ENCODE data around the gene UGGT1.

The UGGT1 gene, protein sequence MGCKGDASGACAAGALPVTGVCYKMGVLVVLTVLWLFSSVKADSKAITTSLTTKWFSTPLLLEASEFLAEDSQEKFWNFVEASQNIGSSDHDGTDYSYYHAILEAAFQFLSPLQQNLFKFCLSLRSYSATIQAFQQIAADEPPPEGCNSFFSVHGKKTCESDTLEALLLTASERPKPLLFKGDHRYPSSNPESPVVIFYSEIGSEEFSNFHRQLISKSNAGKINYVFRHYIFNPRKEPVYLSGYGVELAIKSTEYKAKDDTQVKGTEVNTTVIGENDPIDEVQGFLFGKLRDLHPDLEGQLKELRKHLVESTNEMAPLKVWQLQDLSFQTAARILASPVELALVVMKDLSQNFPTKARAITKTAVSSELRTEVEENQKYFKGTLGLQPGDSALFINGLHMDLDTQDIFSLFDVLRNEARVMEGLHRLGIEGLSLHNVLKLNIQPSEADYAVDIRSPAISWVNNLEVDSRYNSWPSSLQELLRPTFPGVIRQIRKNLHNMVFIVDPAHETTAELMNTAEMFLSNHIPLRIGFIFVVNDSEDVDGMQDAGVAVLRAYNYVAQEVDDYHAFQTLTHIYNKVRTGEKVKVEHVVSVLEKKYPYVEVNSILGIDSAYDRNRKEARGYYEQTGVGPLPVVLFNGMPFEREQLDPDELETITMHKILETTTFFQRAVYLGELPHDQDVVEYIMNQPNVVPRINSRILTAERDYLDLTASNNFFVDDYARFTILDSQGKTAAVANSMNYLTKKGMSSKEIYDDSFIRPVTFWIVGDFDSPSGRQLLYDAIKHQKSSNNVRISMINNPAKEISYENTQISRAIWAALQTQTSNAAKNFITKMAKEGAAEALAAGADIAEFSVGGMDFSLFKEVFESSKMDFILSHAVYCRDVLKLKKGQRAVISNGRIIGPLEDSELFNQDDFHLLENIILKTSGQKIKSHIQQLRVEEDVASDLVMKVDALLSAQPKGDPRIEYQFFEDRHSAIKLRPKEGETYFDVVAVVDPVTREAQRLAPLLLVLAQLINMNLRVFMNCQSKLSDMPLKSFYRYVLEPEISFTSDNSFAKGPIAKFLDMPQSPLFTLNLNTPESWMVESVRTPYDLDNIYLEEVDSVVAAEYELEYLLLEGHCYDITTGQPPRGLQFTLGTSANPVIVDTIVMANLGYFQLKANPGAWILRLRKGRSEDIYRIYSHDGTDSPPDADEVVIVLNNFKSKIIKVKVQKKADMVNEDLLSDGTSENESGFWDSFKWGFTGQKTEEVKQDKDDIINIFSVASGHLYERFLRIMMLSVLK (N-terminal part only)

DNA sequence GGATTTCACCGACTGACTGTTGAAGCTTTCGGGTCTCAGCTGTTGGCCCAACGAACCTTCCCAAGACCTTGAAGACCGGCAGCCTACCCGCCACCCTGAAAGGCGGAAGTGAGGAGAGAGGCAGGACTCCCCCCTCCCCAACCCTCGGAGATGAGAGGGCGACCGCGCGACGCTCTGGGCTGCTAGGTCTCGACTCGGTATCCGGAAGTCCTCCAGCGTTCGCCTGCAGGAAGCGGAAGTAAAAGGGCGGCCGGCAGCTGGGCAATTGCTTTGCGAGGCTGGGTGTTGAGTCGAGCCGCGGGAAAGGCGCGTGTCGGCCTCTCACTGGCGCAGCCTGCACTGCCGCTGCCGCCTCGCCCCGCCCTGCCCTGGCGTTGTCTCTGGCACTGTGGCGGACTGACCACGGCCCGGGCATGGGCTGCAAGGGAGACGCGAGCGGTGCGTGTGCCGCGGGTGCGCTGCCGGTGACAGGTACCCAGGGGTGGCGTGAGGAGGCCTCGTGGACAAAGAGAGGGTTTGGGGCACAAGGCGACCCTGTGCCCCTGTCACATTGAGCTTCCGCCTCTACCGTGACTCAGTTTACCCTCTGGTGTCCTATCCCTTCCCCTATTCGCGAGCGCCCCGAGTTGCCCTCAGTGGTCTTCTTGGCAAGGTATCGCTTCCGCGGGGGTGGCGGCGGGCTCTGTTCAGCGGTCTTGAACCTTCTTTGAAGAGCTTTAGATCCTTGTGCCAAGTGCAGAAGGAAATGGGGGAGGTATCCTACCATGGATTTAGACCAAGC is at the start of gene UGGT1:
Gene UGGT1 (plus strand): TSS at position 256 of the 781 bp plus-strand sequence. CDS start 158 bp downstream, at position 414.
- peak; percentile 76 to 81 for DNase-seq (ENCODE audit: extremely low read depth in 1 of 2, low read depth in 1 of 2)

- no peak for DNase-seq (ENCODE audit: extremely low read depth in 1 of 2, low read depth in 1 of 2)
Observed at GRCh38 chr2:128041561-128041960, 49.4 kb upstream of the UGGT1 start.

DNA sequence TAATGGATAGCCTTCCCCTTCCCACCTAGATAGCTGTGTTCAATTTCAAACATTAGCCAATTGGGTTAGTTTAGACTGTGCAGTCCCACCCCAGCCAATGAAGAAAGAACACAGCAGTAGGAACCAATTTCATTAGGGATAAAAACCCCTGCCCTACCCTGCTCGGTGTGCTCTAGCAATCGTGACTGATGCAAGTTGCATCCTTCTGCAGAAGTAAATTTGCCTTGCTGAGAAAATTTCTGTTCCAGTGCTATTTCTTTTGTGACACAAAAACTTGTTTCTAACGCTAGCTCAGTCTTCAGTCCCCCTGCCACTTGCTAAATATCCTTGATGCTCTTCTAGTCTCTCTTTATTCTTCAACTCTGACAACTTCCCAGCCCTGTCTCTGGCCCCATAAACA is 48.0 kb upstream of the UGGT1 start:
- DNase-seq (ENCODE audit: extremely low read depth in 1 of 2, low read depth in 1 of 2), result no peak

DNA sequence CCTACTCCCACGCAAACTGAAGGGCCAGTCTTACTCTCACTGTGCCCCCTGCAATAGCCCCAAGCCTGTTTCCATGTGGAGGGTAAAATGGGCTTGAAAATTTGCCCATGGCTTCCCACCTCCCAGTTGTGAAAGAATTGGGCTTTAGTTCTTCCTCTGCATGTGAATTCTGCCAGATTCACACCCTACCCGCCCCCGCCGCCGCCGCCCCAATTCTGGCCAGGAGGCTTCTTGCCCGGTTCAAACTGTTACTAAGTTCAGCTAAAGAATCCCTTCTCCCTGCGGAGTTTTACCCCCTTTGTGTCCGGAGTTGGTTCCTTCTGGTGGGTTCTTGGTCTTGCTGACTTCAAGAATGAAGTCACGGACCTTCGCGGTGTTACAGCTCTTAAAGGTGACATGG is 37.7 kb upstream of the UGGT1 start:
- no peak for DNase-seq (ENCODE audit: extremely low read depth in 1 of 2, low read depth in 1 of 2)

DNA sequence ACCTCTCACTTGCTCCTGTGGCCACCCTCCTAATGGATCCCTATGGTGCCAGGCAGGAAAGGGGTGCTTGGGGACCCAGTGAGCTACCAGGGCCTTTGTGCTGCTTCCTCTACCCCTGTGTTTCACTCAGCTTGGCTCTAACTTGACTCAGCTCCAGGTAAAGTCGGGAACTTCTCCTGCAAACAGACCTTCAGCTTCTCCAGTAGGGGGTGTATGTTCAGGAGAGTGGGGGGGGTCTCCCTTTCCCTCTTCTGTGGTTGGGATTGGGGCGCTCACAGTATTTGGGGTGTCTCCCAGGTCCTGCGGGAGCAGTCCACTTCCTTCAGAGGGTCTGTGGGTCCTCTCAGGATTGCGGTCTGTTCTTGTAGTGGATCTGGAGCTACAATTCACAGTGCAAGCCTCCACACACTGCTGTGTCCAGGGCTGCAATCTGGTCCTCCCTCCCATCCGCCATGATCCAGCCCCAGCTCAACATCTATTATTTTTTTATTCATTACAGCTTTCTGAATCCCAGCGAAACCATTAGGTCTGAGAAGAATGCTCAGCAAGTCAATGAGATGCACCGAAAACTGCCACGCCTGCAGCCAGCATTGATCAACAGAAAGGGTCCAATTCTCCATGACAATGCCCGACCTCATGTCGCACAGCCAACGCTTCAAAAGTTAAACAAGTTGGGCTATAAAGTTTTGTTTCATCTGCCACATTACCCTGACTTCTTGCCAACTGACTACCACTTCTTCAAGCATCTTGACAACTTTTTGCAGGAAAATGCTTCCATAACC is 36.7 kb upstream of the UGGT1 start:
- no peak for DNase-seq (ENCODE audit: extremely low read depth in 1 of 2, low read depth in 1 of 2)

DNA sequence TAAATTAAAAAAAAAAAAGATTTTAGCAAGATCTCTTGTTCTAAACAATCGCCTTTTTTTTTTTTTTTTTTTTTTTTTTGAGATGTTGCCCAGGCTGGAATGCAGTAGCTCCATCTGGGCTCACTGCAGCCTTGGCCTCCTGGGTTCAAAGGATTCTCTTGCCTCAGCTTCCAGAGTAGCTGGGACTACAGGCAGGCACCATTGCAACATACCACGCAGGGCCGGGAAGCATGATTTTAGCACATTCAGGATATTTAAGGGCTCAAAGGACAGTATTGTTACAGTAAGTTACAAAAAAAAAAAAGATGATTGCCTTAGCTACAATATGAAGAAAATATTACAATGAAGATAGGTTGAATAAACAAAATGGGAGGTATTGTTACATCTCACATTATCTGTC is 33.7 kb upstream of the UGGT1 start:
- DNase-seq (ENCODE audit: extremely low read depth in 1 of 2, low read depth in 1 of 2), result no peak

GRCh38 chr2:128058114-128058513 is 32.9 kb upstream of the UGGT1 start:
- no peak for DNase-seq (ENCODE audit: extremely low read depth in 1 of 2, low read depth in 1 of 2)

GRCh38 chr2:128062571-128062970 is 28.4 kb upstream of the UGGT1 start:
- no peak for DNase-seq (ENCODE audit: extremely low read depth in 1 of 2, low read depth in 1 of 2)

DNA sequence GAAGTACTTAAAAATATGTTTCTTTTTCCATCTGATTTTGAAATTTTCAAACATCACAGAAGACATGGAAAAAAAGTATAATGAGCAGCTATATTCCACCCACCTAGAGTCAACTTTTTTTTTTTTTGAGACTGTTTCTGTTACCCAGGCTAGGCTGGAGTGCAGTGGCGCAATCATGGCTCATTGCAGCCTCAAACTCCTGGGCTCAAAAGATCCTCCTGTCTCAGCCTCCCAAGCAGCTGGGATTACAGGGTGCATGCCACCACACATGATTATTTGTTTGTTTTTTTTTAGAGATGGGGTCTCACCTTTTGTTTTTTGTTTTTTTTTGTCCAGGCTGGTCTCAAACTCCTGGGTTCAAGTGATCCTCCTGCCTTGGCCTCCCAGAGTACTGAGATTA is 26.6 kb upstream of the UGGT1 start:
- DNase-seq (ENCODE audit: extremely low read depth in 1 of 2, low read depth in 1 of 2), result no peak

GRCh38 chr2:128069769-128070168 is 21.2 kb upstream of the UGGT1 start:
- DNase-seq (ENCODE audit: extremely low read depth in 1 of 2, low read depth in 1 of 2), result no peak

DNA sequence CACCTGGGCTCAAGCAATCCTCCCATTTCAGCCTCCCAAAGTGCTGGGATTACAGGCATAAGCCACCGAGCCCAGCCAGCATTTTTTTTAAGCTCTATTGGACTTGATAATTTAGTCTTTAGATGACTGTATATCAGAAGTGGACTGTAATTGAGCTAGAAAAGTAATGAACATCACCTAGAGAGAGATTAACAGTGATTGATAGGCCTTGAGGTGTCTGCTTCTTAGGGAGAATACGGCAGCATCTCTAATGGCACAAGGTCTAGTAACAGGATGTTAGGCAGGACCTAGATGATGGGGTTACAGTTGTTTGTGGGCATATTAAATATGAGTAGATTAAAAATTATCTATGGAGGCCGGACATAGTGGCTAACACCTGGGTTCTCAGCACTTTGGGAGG is 17.7 kb upstream of the UGGT1 start:
- no peak for DNase-seq (ENCODE audit: extremely low read depth in 1 of 2, low read depth in 1 of 2)

DNA sequence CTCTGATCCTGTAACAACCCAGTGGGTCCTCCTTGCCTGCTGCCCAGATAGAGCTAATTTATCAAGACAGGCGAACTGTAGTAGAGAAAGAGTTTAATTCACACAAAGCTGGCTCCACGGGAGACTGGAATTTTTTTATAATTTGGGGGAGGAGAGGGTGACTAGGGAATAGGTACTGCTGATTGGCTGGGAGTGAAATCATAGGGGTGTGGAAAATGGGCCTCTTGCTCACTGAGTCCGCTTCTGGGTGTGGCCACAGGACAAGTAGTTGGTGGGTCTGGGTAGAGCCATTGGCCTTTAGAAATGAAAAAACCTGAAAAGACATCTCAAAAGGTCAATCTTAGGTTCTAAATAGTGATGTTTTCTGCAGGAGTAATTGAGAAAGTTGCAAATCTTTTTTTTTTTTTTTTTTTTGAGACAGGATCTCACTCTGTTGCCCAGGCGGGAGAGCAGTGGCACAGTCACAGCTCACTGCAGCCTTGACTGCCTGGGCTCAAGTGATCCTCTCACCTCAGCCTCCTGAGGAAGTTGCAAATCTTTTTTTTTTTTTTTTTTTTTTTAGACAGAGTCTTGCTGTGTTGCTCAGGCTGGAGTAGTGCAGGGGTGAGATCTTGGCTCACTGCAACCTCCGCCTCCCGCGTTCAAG is 14.4 kb upstream of the UGGT1 start:
- DNase-seq (ENCODE audit: extremely low read depth in 1 of 2, low read depth in 1 of 2), result no peak

DNA sequence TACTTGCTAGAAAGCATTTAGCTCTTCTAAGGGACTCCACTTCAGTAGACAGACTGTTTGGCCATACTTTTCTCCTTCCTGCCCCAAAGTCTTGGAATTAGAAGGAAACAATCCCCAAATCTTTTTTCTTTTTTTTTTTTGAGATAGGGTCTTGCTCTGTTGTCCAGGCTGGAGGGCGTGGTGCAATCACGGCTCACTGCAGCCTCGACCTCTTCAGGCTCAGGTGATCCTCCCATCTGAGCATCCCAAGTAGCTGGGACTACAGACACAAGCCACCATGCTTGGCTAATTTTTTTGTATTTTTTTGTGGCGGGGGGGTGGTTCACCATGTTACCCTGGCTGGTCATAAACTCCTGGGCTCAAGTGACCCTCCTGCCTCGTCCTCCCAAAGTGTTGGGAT is 6.2 kb upstream of the UGGT1 start:
- no peak for DNase-seq (ENCODE audit: extremely low read depth in 1 of 2, low read depth in 1 of 2)

- DNase-seq (ENCODE audit: extremely low read depth in 1 of 2, low read depth in 1 of 2), result no peak
Observed at GRCh38 chr2:128086244-128086643, 4.8 kb upstream of the UGGT1 start.

- no peak for DNase-seq (ENCODE audit: extremely low read depth in 1 of 2, low read depth in 1 of 2)
Observed at GRCh38 chr2:128090575-128090944, 440 bp upstream of the UGGT1 start.

DNA sequence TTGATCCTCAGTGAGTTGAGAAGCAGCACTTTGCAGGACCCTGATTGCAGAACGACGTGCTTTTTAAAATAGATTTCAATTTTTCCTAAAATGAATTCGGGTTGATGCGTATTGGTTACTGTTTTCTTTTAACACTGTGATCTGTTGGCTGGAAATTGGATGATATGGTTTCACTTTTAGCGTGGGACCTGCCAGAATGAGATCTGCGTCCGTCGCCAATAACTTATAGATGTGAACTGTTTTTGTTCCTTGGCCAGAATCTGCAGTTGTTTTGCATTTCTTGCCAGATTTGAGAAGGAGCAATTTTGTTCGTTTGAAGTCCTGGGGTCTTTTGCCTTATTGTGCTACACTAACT is 703 bp downstream of the UGGT1 start:
- no peak for DNase-seq (ENCODE audit: extremely low read depth in 1 of 2, low read depth in 1 of 2)

GRCh38 chr2:128092656-128093055 is 1.7 kb downstream of the UGGT1 start:
- DNase-seq (ENCODE audit: extremely low read depth in 1 of 2, low read depth in 1 of 2), result no peak

DNA sequence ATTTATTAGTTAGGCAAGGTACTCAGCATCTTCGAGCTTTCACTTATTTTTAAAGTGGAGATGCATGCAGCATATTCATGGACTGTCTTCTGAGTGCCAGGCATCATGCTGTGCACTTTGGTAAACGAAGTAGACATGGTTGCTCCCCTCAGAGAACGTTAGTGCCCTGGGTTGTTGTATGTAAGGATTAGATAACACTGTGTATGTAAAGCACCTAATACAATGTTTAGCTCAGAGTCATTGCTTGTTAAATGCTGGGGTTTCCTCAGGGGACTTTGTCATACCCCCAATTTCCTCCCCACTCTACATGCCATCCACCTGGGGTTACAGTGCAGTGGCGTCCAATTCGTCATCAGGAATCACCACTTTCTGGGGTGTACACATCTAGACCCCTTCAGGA is 2.8 kb downstream of the UGGT1 start:
- DNase-seq (ENCODE audit: extremely low read depth in 1 of 2, low read depth in 1 of 2), result no peak

DNA sequence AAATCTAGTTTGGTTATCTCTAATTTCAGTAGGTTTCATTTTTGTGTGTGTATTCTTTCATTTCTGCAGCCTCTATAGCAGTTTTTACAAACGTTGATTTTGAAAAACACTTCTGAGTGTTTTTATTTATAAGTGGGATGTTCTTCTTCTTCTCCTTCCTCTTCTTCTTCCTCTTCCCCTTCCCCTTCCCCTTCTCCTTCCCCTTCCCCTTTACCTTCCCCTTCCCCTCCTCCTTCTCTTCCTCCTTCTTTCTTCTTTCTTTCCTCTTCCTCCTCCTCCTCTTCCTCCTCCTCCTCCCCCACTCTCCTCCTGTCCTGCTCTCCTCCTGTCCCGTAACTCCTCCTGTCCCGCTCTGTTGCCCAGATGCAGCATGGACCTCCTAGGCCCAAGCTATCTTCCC is 4.2 kb downstream of the UGGT1 start:
- DNase-seq (ENCODE audit: extremely low read depth in 1 of 2, low read depth in 1 of 2), result no peak
